IPS-18c (cell line): ENCODE data around the gene NELFA.

Source experiments
- H3K4me3 ChIP-seq: 2 replicates; pipeline ENCODE4 v1.7.0; 2013; ENCODE audit warnings: low read depth, mild to moderate bottlenecking, low read length, moderate library complexity; ENCODE audit not compliant: insufficient read depth
- H3K9me3 ChIP-seq: one replicate; pipeline ENCODE4 v1.6.1; 2013; ENCODE audit warnings: mild to moderate bottlenecking, low read length, moderate library complexity; ENCODE audit not compliant: control insufficient read depth, insufficient read depth

NELFA gene

GRCh38 chr4:1988327-1988724, 20.4 kb downstream of the NELFA start:
- no peaks in the 10 kb centered on the region for H3K9me3 ChIP-seq

GRCh38 chr4:1987721-1988326, 20.9 kb downstream of the NELFA start:
- no peaks in the 10 kb centered on the region for H3K9me3 ChIP-seq
- no peak overlapping the region for H3K4me3 ChIP-seq

More at GRCh38 chr4:1988327-1988724, 20.4 kb downstream of the NELFA start:
- no peak overlapping the region for H3K4me3 ChIP-seq

GRCh38 chr4:1987296-1987695, 21.5 kb downstream of the NELFA start:
- H3K4me3 ChIP-seq: no peak overlapping the region

DNA sequence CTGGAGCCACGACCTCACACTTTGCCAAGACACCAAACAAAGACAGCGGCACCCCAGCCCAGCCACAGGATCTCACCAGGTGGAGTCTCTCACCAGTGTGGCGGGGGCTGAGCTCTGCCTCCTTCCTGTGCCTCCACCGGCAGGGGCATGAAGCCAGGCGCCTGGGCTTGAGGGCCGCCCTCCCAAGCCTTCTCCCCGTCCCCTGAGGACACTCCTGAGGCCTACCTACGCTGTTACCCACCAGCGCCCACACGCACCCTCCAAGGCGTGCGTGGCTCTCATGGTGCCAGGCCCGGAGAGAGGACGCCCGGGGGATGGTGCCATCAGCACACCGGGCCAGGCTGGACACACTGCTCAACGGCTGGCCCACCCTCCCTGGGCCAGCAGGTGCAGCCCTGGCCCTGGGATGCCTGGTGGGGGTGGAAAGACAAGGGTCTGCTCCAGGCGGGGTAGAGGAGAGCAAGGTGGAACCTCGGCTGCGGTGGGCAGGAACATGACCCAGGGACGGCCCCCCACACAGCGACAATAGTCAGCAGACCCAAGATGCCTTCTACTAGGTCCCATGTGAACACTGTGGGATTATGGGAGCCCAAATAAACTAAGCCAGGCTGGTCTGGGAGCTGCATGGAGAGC, 22.1 kb downstream of the NELFA start:
- Histone ChIP-seq H3K4me3 (no peak overlapping the region), H3K9me3 (peaks cover under 1% of the 10 kb centered on the region)

More at GRCh38 chr4:1987296-1987695, 21.5 kb downstream of the NELFA start:
- H3K9me3 ChIP-seq: no peaks in the 10 kb centered on the region

DNA sequence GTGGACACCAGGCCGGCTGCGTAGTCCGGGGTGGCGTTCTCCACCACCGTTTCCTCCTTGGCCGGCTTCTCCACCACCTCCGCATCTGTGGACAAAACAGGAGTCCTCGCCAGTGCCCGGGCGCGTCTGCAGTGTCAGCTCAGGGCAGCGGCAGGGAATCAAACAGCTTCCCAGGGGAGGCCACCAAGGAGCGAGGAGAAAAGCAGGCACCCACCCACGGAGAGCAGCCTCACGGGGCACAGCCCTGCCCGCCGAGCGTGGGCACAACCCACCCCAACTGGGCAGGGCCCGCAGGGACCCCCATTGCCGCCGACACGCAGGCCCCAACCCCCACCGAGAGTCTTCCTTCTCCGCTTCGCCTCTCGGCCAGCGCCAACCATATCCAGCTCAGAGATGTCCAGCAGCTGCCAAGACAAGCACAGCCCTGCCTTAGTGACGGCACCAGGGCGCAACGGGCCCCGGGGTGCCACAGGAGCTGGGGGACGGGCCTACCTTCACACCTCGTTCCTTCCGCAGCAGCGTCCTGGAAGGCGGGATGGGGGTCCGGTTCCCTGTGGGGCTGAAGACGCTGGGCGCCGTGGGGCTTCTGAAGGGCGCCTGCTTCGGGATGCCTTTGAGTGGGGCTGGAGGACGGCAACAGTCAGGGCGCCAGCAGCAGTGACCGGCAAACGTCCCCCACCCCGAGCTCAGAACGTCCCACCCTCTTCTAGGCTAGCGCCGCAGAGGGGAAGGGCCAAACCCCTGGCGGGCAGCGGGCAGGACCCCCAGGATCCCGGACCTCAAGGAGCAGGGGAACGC, 22.8 kb downstream of the NELFA start:
- H3K9me3 ChIP-seq: peaks cover 2% of the 10 kb centered on the region
- H3K4me3 ChIP-seq: no peak overlapping the region

DNA sequence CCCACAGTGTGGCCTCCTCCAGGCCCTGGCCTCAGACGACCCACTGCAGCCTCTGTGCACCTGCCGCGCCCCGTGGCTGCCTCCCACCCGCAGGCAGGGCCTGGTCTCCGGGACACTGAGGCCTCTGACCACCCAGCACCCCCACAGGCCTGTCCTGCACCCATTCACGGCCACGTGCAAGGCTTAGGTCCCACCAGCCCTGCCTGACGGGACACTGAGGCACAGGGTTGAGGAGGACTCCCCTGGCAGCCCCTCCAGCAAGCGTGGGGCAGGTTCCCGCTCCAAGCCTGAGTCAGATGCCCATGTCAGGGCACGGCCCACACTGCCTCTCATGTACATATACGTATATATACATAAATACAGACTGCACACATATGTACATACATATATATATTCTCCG, 23.5 kb downstream of the NELFA start:
- H3K4me3 ChIP-seq: no peak overlapping the region
- peaks cover 2% of the 10 kb centered on the region for H3K9me3 ChIP-seq

DNA sequence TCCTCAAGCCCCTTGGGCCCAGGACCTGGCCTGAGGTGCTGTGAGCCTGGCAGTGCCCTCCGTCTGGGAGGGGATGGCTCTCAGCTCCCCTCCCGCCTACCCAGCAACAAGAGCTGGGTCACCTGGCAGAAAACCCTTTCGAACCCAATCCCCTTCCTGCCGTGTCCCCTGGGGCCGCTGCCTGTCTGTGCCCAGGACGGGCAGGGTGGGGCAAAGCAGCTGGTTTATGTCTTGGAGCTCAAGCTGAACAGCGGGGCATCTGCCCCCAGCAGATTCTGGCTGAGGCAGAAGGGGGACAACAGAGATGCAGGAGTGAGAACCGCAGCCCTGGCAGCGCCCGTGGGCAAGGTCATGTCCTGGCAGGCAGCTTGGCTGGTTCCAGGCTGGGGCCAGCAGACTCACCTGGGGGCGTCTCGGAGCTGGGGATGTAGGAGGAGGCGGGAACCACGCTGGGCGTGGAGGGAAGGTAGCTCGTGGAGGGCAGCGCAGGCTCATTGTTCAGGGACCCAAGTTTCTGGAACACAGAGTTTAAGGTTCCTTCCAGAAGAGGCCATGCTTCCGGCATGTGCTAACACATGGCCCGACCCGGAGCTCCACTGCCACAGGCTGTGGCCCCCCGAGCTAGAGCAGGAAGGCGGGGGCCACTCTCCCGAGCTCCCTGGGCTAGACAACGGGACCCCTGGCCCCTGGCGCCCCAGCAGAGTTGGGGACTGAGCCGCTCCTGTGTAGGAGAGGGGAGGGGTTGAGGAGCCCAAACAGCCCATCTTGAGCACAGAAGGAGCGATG, 24.2 kb downstream of the NELFA start:
- peaks cover 2% of the 10 kb centered on the region for H3K9me3 ChIP-seq

GRCh38 chr4:1983846-1984405, 24.8 kb downstream of the NELFA start:
- Histone ChIP-seq H3K4me3 (no peak overlapping the region), H3K9me3 (peaks cover 2% of the 10 kb centered on the region)

More for the DNA sequence above, 24.2 kb downstream of the NELFA start:
- no peak overlapping the region for H3K4me3 ChIP-seq

GRCh38 chr4:1983053-1983845, 25.5 kb downstream of the NELFA start:
- Histone ChIP-seq H3K9me3 (peaks cover 2% of the 10 kb centered on the region), H3K4me3 (no peak overlapping the region)

GRCh38 chr4:1982124-1983052, 26.4 kb downstream of the NELFA start:
- Histone ChIP-seq H3K9me3 (peaks cover 2% of the 10 kb centered on the region), H3K4me3 (no peak overlapping the region)

DNA sequence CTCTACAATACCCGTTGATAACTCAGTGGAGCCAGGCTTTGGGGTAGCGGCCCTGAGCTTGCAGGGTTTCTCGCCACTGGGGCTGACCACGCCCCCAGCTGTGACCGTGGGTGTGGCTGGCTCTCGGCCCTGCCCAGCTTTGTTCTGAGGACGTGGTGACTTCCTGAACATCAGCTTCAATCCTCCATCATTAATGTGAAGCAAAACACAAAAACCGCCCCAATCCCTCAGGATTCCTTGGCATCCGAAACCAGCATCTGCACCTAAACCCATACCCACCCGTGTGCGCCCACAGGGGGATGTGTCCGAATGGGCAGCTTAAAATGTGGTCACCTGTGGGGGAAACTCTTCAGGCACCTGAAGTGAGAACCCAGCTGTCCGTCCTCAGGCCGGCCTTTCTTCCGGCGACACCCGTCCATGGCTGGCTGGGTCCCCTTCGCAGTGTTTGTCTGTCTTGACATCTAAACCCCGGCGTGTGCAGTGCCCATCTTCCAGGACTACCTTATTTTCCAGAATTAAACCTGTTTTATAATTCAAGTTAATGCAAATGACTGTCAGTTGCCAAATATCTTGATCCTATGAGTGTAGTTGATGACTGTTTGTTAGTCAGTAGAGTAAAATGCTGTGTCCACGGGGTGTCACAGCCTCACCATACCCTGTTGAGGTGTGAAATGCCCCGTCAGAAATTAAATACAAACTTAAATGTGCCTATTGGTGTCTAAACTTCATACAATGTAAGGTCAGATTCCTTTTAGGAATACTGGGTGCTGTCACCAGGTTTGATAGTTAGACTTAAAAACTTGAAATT, 27.3 kb downstream of the NELFA start:
- Histone ChIP-seq H3K4me3 (no peak overlapping the region), H3K9me3 (peaks cover 2% of the 10 kb centered on the region)

DNA sequence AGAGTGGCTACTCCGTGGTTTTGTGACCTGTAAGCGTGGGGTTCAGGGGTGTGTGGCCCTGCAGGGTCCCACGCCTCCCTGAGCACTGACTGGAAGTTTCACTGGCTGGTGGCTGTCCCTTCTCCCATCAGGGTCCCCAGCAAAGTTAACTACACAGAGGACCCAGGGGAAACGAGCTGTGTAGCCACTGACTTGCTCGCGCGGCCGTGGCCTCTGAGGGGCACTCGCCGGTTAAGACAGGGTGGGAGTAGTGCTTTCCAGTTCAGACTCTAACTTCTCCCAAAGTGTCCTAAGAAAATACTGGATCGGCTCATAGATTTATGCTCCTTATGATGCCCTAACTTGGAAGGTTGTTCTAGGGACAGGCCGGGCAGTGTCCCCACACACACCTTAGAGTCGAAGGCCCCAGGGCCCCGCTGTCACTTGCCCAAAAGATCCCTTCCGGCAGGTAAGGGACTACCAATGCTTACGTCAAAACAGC, 28.2 kb downstream of the NELFA start:
- peaks cover 2% of the 10 kb centered on the region for H3K9me3 ChIP-seq
- no peak overlapping the region for H3K4me3 ChIP-seq

- Histone ChIP-seq H3K4me3 (no peak overlapping the region), H3K9me3 (peaks cover 2% of the 10 kb centered on the region)
These were observed 29.1 kb downstream of the NELFA start for GRCh38 chr4:1979477-1980196.

- no peak overlapping the region for H3K4me3 ChIP-seq
- H3K9me3 ChIP-seq: peaks cover 2% of the 10 kb centered on the region
These were observed 29.9 kb downstream of the NELFA start for GRCh38 chr4:1978741-1979476.
